NB4 (cell line): Measurements from ENCODE around the gene TBX6.

Experiments used
- DNase-seq: peaks from one replicate; pipeline ENCODE4 v3.0.0; 2010; ENCODE audit warnings: low read depth
- H3K4me3 ChIP-seq: one replicate; pipeline ENCODE4 v1.5.1; 2011; ENCODE audit warnings: mild to moderate bottlenecking, low read depth, low read length, moderate library complexity
- CTCF ChIP-seq: IDR thresholded peaks from one replicate; pipeline ENCODE4 v1.5.1; 2012; ENCODE audit warnings: low read depth, low read length
- MYC ChIP-seq: IDR thresholded peaks from 2 replicates; pipeline ENCODE4 v1.6.1; 2011; ENCODE audit warnings: low read depth, low read length
- POLR2A ChIP-seq: IDR thresholded peaks from 2 replicates; pipeline ENCODE4 v1.6.1; 2011; ENCODE audit warnings: mild to moderate bottlenecking; ENCODE audit not compliant: insufficient read length; ENCODE audit errors: extremely low read depth
- TF ChIP-seq, protein P1 (sequence below): IDR thresholded peaks from 2 replicates; pipeline ENCODE4 v1.6.1; 2011; ENCODE audit warnings: low read depth, low read length

Gene TBX6

GRCh38 chr16:30065943-30066760, 25.6 kb downstream of the TBX6 start:
- DNase-seq = peak; percentile 77
- H3K4me3 ChIP-seq = peak overlapping the region; percentile 90
- TF ChIP-seq MYC = no peak
- no peak for TF ChIP-seq CTCF
- TF ChIP-seq, protein P1, sequence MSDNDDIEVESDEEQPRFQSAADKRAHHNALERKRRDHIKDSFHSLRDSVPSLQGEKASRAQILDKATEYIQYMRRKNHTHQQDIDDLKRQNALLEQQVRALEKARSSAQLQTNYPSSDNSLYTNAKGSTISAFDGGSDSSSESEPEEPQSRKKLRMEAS = no peak
- no peak for TF ChIP-seq POLR2A

GRCh38 chr16:30065102-30065942, 26.4 kb downstream of the TBX6 start, which contains the start of gene ALDOA:
Gene ALDOA, plus strand, starts transcription at chr16:30065760. Its CDS starts 1,138 bp downstream, at chr16:30066898.
- TF ChIP-seq CTCF (no peak), MYC (peak; percentile 91), POLR2A (peak; percentile 83)
- TF ChIP-seq, protein P1 = no peak; the same call in 1 of the 2 replicates
- H3K4me3 ChIP-seq = peak within 1 kb of the TSS; percentile 92
- peak; percentile 99 for DNase-seq

GRCh38 chr16:30064729-30065101, 27.0 kb downstream of the TBX6 start:
- DNase-seq = no peak
- H3K4me3 ChIP-seq = peak overlapping the region; percentile 92
- TF ChIP-seq MYC = no peak
- no peak for TF ChIP-seq CTCF
- TF ChIP-seq POLR2A = no peak
- TF ChIP-seq, protein P1 = no peak

DNA sequence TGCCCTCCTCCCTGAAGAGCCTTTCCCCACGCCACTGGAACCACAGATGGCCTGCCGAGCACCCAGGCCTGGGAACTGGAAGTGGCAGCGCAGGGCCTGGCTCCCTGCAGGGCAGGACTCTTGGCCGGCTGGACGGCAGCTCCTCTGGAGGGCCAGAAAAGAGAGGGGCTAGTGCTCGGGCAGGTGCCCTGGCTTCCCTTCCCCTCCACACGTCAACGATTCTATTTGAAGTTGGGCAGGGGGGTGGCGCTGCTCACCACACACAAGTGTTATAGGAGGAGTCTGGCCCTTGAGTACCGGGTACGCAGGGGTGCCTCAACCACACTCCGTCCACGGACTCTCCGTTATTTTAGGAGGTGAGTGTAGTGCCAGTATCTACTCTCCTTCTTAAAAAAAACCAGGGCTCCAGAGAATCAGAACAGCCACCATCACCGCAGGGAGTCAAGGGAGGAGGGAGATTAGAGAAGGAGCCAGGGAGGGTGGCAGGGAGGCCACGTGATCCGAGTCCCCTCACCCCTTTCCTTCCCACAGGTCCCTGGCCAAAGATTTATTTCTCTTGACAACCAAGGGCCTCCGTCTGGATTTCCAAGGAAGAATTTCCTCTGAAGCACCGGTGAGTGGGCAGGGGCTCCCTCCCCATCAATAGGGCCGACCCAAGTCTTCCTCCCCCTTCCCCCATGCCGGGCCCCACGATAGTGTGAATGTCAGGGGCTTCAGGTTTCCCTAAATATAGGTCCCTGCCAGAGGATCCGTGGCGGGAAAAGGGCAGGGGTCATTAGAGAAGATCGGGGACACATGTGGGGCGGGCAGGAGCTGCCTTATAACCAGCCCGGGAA, 27.6 kb downstream of the TBX6 start:
- TF ChIP-seq, protein P1 = peak; percentile 81
- TF ChIP-seq MYC (no peak; the same call in 1 of the 2 replicates), POLR2A (peak; percentile 65), CTCF (peak; percentile 33)
- peak; percentile 92 for DNase-seq
- peak overlapping the region; percentile 92 for H3K4me3 ChIP-seq

GRCh38 chr16:30063278-30063892, 28.3 kb downstream of the TBX6 start:
- no peak for TF ChIP-seq MYC
- TF ChIP-seq POLR2A = no peak
- TF ChIP-seq, protein P1 = no peak
- TF ChIP-seq CTCF = no peak
- peak overlapping the region; percentile 92 for H3K4me3 ChIP-seq
- DNase-seq = no peak
